DND-41 (cell line): ENCODE data around the gene PPP2R5E.

Experiments used
- ATAC-seq: fragments of 200-7000 bp; cut with Tn5 transposase; 3 replicates; pipeline ENCODE4 v1.9.1; 2021; ENCODE audit warnings: low read depth; ENCODE audit not compliant: insufficient read depth
- DNase-seq: peaks from one replicate; pipeline ENCODE4 v3.0.0-alpha.2; 2020
- H2AFZ ChIP-seq: 2 replicates; pipeline ENCODE4 v1.6.0; 2012; ENCODE audit warnings: low read depth, low read length
- H3K27ac ChIP-seq: 2 replicates; pipeline ENCODE4 v1.5.1; 2012; ENCODE audit warnings: low read length, inconsistent platforms
- H3K27me3 ChIP-seq: fragments of 200-600 bp; sonication (generic); 2 replicates; pipeline ENCODE4 v1.6.0; 2012; ENCODE audit warnings: low read length, mild to moderate bottlenecking, inconsistent platforms; ENCODE audit not compliant: insufficient read depth, poor library complexity
- H3K36me3 ChIP-seq: 2 replicates; pipeline ENCODE4 v1.5.1; 2012; ENCODE audit warnings: low read length, inconsistent platforms; ENCODE audit not compliant: insufficient read depth
- H3K4me1 ChIP-seq: 2 replicates; pipeline ENCODE4 v1.5.1; 2012; ENCODE audit warnings: mild to moderate bottlenecking, low read length; ENCODE audit not compliant: insufficient read depth
- H3K4me2 ChIP-seq: 2 replicates; pipeline ENCODE4 v1.6.0; 2012; ENCODE audit warnings: mild to moderate bottlenecking, moderate library complexity, low read length, inconsistent platforms; ENCODE audit not compliant: insufficient read depth
- H3K4me3 ChIP-seq, 2 experiments: fragments of 200-600 bp in 1 of 2; shearing (Covaris generic) in 1 of 2; 2 replicates each; pipeline ENCODE4 v1.5.1; 2012 to 2016; ENCODE audit warnings: inconsistent platforms in 2 of 2, low read length in 2 of 2, mild to moderate bottlenecking in 2 of 2, low read depth in 1 of 2, moderate library complexity in 1 of 2
- H3K79me2 ChIP-seq: 2 replicates; pipeline ENCODE4 v1.6.0; 2012; ENCODE audit warnings: low read length, inconsistent platforms; ENCODE audit not compliant: insufficient read depth
- H3K9ac ChIP-seq: 2 replicates; pipeline ENCODE4 v1.6.0; 2012; ENCODE audit warnings: low read depth, mild to moderate bottlenecking, inconsistent platforms, low read length, moderate library complexity
- H3K9me3 ChIP-seq: 2 replicates; pipeline ENCODE4 v1.5.1; 2012; ENCODE audit warnings: low read length, moderate library complexity, mild to moderate bottlenecking, inconsistent platforms; ENCODE audit not compliant: insufficient read depth, severe bottlenecking
- H4K20me1 ChIP-seq: 2 replicates; pipeline ENCODE4 v1.6.0; 2012; ENCODE audit warnings: low read length; ENCODE audit not compliant: insufficient read depth
- CTCF ChIP-seq: IDR thresholded peaks from 2 replicates; pipeline ENCODE4 v1.5.1; 2012; ENCODE audit warnings: borderline replicate concordance, low read length, moderate library complexity, mild to moderate bottlenecking; ENCODE audit not compliant: poor library complexity, severe bottlenecking; ENCODE audit errors: extremely low read depth
- EZH2 ChIP-seq: IDR thresholded peaks from 3 replicates; pipeline ENCODE4 v1.6.1; 2012; ENCODE audit warnings: borderline replicate concordance, low read depth, mild to moderate bottlenecking, moderate library complexity, low read length, inconsistent platforms; ENCODE audit not compliant: severe bottlenecking

The PPP2R5E gene

GRCh38 chr14:63467440-63468072 lies 75.6 kb downstream of the PPP2R5E start:
- H3K9me3 ChIP-seq = no peaks in the 10 kb centered on the region
- H3K4me2 ChIP-seq = no peak overlapping the region
- TF ChIP-seq EZH2 = no peak
- no peak for TF ChIP-seq CTCF
- peaks cover 4% of the 10 kb centered on the region; the same call in 1 of the 2 replicates for H3K36me3 ChIP-seq
- no peak overlapping the region for H2AFZ ChIP-seq
- no peaks in the 10 kb centered on the region for H3K4me1 ChIP-seq
- no peak overlapping the region for H3K9ac ChIP-seq
- DNase-seq (no peak), ATAC-seq (no peak)
- no peak overlapping the region for H3K4me3 ChIP-seq
- H3K27ac ChIP-seq = no peak overlapping the region
- H3K79me2 ChIP-seq = peaks cover 85% of the 10 kb centered on the region
- H4K20me1 ChIP-seq = peaks cover 21% of the 10 kb centered on the region; the same call in 1 of the 2 replicates
- no peaks in the 10 kb centered on the region for H3K27me3 ChIP-seq

GRCh38 chr14:63465347-63465746 lies 77.8 kb downstream of the PPP2R5E start:
- no peak overlapping the region for H3K9ac ChIP-seq

GRCh38 chr14:63460680-63461369 lies 82.4 kb downstream of the PPP2R5E start:
- no peak for TF ChIP-seq EZH2
- TF ChIP-seq CTCF = no peak
- no peak overlapping the region for H2AFZ ChIP-seq
- no peak for ATAC-seq
- peaks cover 83% of the 10 kb centered on the region for H3K79me2 ChIP-seq
- H3K4me2 ChIP-seq = no peak overlapping the region
- H3K9ac ChIP-seq = no peak overlapping the region
- no peaks in the 10 kb centered on the region for H3K4me1 ChIP-seq
- H3K4me3 ChIP-seq = no peak overlapping the region
- H3K27me3 ChIP-seq = no peaks in the 10 kb centered on the region
- H3K9me3 ChIP-seq = no peaks in the 10 kb centered on the region
- no peak overlapping the region for H3K27ac ChIP-seq
- peaks cover 4% of the 10 kb centered on the region; the same call in 1 of the 2 replicates for H3K36me3 ChIP-seq
- no peak for DNase-seq
- H4K20me1 ChIP-seq = peaks cover 28% of the 10 kb centered on the region; the same call in 1 of the 2 replicates

More at GRCh38 chr14:63465347-63465746, 77.8 kb downstream of the PPP2R5E start:
- Histone ChIP-seq H3K27ac (no peak overlapping the region), H2AFZ (no peak overlapping the region), H3K4me1 (no peaks in the 10 kb centered on the region), H3K9me3 (no peaks in the 10 kb centered on the region), H3K27me3 (no peaks in the 10 kb centered on the region), H3K4me2 (no peak overlapping the region), H3K4me3 (no peak overlapping the region), H4K20me1 (peaks cover 23% of the 10 kb centered on the region; the same call in 1 of the 2 replicates), H3K36me3 (peaks cover 4% of the 10 kb centered on the region; the same call in 1 of the 2 replicates), H3K79me2 (peaks cover 82% of the 10 kb centered on the region)
- DNase-seq (no peak), ATAC-seq (no peak)
- no peak for TF ChIP-seq EZH2
- TF ChIP-seq CTCF = no peak
